Stimulated activated CD8-positive, alpha-beta memory T cell treated with anti-CD3 and anti-CD28 coated beads, Interleukin-4, amount 100 ng/mL, for 4 hours (primary cell): ENCODE data around the gene RIMS4.

Experiments
- DNase-seq, 2 donors: peaks; one replicate each; pipeline ENCODE4 v3.0.0-alpha.2; 2020; ENCODE audit warnings: low read depth in 2 of 2, low spot score in 1 of 2

The RIMS4 gene

GRCh38 chr20:44796758-44797457 is 13.4 kb downstream of the RIMS4 start:
- DNase-seq: no peak

- DNase-seq: no peak
These were observed 14.0 kb downstream of the RIMS4 start for GRCh38 chr20:44796311-44796710.

- DNase-seq: no peak
These were observed 14.5 kb downstream of the RIMS4 start for GRCh38 chr20:44795836-44796235.

- no peak for DNase-seq
These were observed 17.6 kb downstream of the RIMS4 start for GRCh38 chr20:44792796-44793195.

GRCh38 chr20:44790638-44791393 is 19.5 kb downstream of the RIMS4 start:
- no peak for DNase-seq

- no peak for DNase-seq
These were observed 21.5 kb downstream of the RIMS4 start for GRCh38 chr20:44788706-44789456.

GRCh38 chr20:44787299-44787698 is 23.0 kb downstream of the RIMS4 start:
- no peak for DNase-seq

GRCh38 chr20:44785768-44786167 is 24.6 kb downstream of the RIMS4 start:
- DNase-seq: no peak

- DNase-seq: no peak
These were observed 25.7 kb downstream of the RIMS4 start for GRCh38 chr20:44784688-44785087.

GRCh38 chr20:44781791-44782190 is 28.6 kb downstream of the RIMS4 start:
- DNase-seq: no peak

GRCh38 chr20:44781118-44781517 is 29.2 kb downstream of the RIMS4 start:
- DNase-seq: no peak

- no peak for DNase-seq
These were observed 30.1 kb downstream of the RIMS4 start for GRCh38 chr20:44780226-44780625.

GRCh38 chr20:44776980-44777379 is 33.4 kb downstream of the RIMS4 start:
- DNase-seq: no peak

GRCh38 chr20:44773070-44773829 is 37.1 kb downstream of the RIMS4 start:
- no peak for DNase-seq

- no peak for DNase-seq
These were observed 37.7 kb downstream of the RIMS4 start for GRCh38 chr20:44772636-44773035.

GRCh38 chr20:44771172-44771535 is 39.2 kb downstream of the RIMS4 start:
- DNase-seq: no peak

- no peak for DNase-seq
These were observed 39.7 kb downstream of the RIMS4 start for GRCh38 chr20:44770484-44771171.

- DNase-seq: no peak
These were observed 40.9 kb downstream of the RIMS4 start for GRCh38 chr20:44769481-44769863.

- no peak for DNase-seq
These were observed 41.4 kb downstream of the RIMS4 start for GRCh38 chr20:44768854-44769480.

GRCh38 chr20:44768256-44768655 is 42.1 kb downstream of the RIMS4 start:
- no peak for DNase-seq
